HTR-8/SVneo (cell line): ENCODE measurements around the gene RPAIN.

Experiments
- DNase-seq: peaks from one replicate; pipeline ENCODE4 v3.0.0; 2011; ENCODE audit warnings: low spot score, mixed read lengths; ENCODE audit not compliant: insufficient read length
- FAIRE-seq: peaks from 2 replicates; lab custom pipeline; 2011; peaks lifted over from hg19 to GRCh38; lab: Jason Lieb, UNC

Gene RPAIN

DNA sequence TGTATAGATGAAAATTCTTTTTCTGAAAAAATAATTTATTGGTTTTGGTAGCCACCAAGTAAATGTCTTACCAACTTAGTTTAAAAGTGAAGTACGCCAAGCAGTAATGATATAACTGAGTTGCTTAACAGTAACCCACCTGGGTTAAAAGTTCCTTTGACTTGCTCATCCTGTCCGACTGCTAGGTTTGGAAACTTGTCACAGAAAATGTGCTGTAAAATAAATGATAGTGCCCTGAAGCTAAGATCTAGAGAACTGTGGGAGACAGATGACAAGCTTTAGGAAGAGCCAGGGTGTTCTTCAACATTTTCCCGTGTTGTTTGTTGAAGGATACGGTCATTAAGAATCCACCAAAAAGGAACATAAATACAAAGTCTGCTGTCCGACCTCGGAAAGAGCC, 61.0 kb downstream of the RPAIN start:
- FAIRE-seq, result no peak
- DNase-seq, result no peak

DNA sequence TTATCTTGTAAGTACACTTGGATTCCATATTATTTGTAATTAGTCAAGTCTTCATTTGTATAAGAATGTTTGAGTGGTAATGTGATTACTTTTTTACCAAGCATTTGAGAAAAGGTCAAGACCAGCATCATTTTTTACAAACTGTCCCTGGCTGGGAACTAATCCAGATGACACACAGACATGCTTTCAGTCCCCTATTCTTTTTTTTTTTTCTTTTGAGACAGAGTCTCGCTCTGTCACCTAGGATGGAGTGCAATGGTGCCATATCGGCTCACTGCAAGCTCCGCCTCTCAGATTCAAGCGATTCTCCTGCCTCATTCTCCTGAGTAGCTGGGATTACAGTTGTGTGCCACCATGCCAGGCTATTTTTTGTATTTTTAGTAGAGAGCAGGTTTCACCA, 61.5 kb downstream of the RPAIN start:
- DNase-seq (no peak), FAIRE-seq (no peak)
